ENCODE data around the gene FKBP4.

FKBP4 gene

DNA sequence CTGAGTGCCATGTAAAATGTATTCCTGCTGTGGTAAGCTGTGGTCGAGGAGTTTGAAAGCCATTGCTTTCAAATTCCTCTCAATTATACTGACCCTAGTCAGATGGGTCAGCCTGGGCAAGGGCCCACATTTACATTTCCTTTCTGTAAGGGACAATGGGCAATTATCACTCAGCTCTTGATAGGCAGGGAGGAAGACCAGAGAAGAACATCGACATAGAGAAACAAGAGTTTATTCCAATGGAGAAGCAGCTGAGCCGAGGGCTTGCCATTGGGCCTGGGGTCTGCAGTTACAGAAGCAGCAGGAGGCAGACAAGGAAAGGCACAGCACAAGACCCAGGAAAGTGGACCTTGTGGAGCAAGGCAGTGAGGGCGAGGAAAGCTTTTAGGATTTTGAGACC, 30.4 kb downstream of the FKBP4 start:
- no peak for DNase-seq
- 94% methylated on average over 3 of the region's 4 CpGs for WGBS (ENCODE audit: insufficient coverage)
- Histone ChIP-seq H3K36me3 (ENCODE audit: control insufficient read depth in 4 of 4, insufficient read depth in 4 of 4, low read length in 3 of 4) (peaks cover 11 to 93% (median 74%) of the 10 kb centered on the region in 4 experiments), H3K9me3 (ENCODE audit: control extremely low read depth in 1 of 5, control insufficient read depth in 4 of 5, insufficient read depth in 2 of 5, low read depth in 1 of 5, low read length in 4 of 5) (no peaks in the 10 kb centered on the region), H3K27me3 (replicated peaks in 2 of 5; ENCODE audit: control insufficient read depth in 4 of 5, insufficient read depth in 5 of 5, low read length in 4 of 5) (no peaks in the 10 kb centered on the region), H3K27ac (ENCODE audit: insufficient read depth in 1 of 2, low read depth in 1 of 2, low read length in 2 of 2, poor library complexity in 1 of 2, severe bottlenecking in 2 of 2) (no peak overlapping the region), H3K4me1 (ENCODE audit: control extremely low read depth in 1 of 4, control insufficient read depth in 4 of 4, insufficient read depth in 4 of 4, low read length in 3 of 4) (no peaks in the 10 kb centered on the region), H3K4me3 (ENCODE audit: control insufficient read depth in 1 of 7, extremely low read depth in 1 of 7, insufficient read depth in 4 of 7, low read depth in 2 of 7, low read length in 6 of 7) (no peak overlapping the region)
- ChIA-PET POLR2A (interaction anchor here (0.8 kb wide), 1 partner anchor 51 kb away, joined by 3 read pairs; no protein-coding TSS in a partner anchor), CTCF (interaction anchor here (1.0 to 2.7 kb wide), 2 partner anchors 9 to 13 kb away, joined by 3 to 14 read pairs; partner anchors contain the start of gene ITFG2)

DNA sequence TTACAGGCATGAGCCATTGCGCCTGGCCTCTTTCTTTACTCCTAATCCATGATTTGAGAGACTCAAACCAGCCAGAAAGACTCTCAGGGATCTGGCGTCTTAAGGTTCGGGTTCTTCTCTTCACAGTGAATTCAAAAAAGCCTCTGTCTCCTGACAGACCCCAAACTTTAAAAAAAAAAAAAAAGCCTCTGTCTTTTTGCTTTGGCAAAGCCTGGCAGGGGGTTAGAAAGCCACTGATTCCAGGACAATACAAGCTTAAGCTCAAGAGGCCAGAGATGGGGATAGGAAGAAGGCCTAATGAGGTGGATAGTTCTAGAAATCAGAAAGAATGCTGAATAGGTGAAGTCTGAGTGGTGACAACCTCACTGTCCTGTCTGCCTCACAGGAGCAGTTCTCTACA, 31.3 kb downstream of the FKBP4 start:
- Histone ChIP-seq H3K36me3 (ENCODE audit: control insufficient read depth in 4 of 4, insufficient read depth in 4 of 4, low read length in 3 of 4) (peaks cover 11 to 90% (median 70%) of the 10 kb centered on the region in 4 experiments), H3K4me1 (ENCODE audit: control extremely low read depth in 1 of 4, control insufficient read depth in 4 of 4, insufficient read depth in 4 of 4, low read length in 3 of 4) (no peaks in the 10 kb centered on the region), H3K27ac (ENCODE audit: insufficient read depth in 1 of 2, low read depth in 1 of 2, low read length in 2 of 2, poor library complexity in 1 of 2, severe bottlenecking in 2 of 2) (no peak overlapping the region), H3K4me3 (ENCODE audit: control insufficient read depth in 1 of 7, extremely low read depth in 1 of 7, insufficient read depth in 4 of 7, low read depth in 2 of 7, low read length in 6 of 7) (no peak overlapping the region), H3K27me3 (replicated peaks in 2 of 5; ENCODE audit: control insufficient read depth in 4 of 5, insufficient read depth in 5 of 5, low read length in 4 of 5) (no peaks in the 10 kb centered on the region), H3K9me3 (ENCODE audit: control extremely low read depth in 1 of 5, control insufficient read depth in 4 of 5, insufficient read depth in 2 of 5, low read depth in 1 of 5, low read length in 4 of 5) (no peaks in the 10 kb centered on the region)
- CTCF ChIA-PET, result interaction anchor here (2.7 kb wide), 1 partner anchor 10 kb away, joined by 14 read pairs; no protein-coding TSS in a partner anchor
- 100% methylated on average over 3 of the region's 3 CpGs for WGBS (ENCODE audit: insufficient coverage)
- DNase-seq, result no peak
- POLR2A ChIA-PET, result no interaction called here

DNA sequence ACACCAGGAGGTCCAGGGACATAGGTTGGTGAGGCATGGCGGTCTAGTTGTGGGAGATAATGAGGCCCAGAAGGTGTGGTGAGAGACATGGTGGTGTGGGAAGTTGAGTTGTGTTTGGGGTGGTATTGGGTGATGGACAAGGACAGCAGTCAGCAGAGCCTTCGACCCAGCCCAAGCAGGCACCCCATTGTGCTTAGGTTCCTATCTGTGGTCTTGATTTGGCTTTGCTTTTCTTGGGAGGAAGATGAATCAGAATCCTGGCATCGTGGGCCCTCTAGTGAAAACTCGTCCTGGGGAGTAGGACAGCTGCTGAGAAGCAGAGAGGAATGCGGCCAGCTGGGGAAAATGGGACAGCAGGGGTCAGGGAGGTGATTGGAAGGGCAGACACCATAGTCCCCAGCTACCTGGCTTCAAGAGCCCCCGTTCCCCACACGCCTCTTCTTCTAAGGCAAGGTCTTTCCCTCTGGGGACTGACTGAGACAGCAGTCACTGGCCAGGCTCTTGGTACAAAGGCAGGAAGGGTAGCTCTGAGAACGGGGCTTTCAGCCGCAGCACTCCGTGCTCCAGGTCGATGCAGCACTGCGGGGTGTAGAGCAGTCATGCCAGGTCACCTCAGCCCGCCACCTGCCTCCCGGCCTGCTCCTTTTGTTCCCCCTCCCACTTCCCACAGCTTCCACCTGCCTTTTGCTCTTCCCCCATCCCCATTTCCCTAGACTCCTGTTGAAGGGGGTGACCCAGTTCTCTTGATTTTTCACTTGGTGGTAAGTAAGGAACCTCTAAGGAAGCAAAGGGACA, 32.1 kb downstream of the FKBP4 start:
- Histone ChIP-seq H3K4me1 (ENCODE audit: control extremely low read depth in 1 of 4, control insufficient read depth in 4 of 4, insufficient read depth in 4 of 4, low read length in 3 of 4) (no peaks in the 10 kb centered on the region), H3K9me3 (ENCODE audit: control extremely low read depth in 1 of 5, control insufficient read depth in 4 of 5, insufficient read depth in 2 of 5, low read depth in 1 of 5, low read length in 4 of 5) (no peaks in the 10 kb centered on the region), H3K36me3 (ENCODE audit: control insufficient read depth in 4 of 4, insufficient read depth in 4 of 4, low read length in 3 of 4) (peaks cover 13 to 81% (median 61%) of the 10 kb centered on the region in 4 experiments), H3K4me3 (ENCODE audit: control insufficient read depth in 1 of 7, extremely low read depth in 1 of 7, insufficient read depth in 4 of 7, low read depth in 2 of 7, low read length in 6 of 7) (no peak overlapping the region), H3K27me3 (replicated peaks in 2 of 5; ENCODE audit: control insufficient read depth in 4 of 5, insufficient read depth in 5 of 5, low read length in 4 of 5) (no peaks in the 10 kb centered on the region), H3K27ac (ENCODE audit: insufficient read depth in 1 of 2, low read depth in 1 of 2, low read length in 2 of 2, poor library complexity in 1 of 2, severe bottlenecking in 2 of 2) (no peak overlapping the region)
- POLR2A ChIA-PET, result interaction anchor here (1.0 kb wide), 1 partner anchor 31 kb away, joined by 3 read pairs; no protein-coding TSS in a partner anchor
- CTCF ChIA-PET, result interaction anchor here (1.2 kb wide), 1 partner anchor 23 kb away, joined by 3 read pairs; no protein-coding TSS in a partner anchor
- 96% methylated on average over 11 of the region's 14 CpGs for WGBS (ENCODE audit: insufficient coverage)
- no peak for DNase-seq

DNA sequence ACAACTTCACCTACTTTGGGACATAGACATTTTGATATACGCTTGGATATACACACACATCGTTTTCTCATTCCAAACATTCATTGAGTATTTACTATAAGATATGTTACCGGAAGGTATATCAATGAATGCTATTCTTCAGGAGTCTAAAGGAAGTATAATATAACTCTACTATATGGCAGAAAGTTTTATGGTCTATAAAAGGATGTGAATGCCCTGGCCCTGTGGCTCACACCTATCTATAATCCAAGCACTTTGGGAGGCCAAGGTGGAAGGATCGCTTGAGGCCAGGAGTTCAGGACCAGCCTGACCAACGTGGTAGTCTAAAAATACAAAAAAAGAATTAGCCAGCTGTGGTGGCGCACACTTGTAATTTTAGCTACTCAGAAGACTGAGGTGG, 34.5 kb downstream of the FKBP4 start:
- no peak for DNase-seq
- Histone ChIP-seq H3K36me3 (ENCODE audit: control insufficient read depth in 4 of 4, insufficient read depth in 4 of 4, low read length in 3 of 4) (peaks cover 9 to 58% (median 43%) of the 10 kb centered on the region in 4 experiments), H3K4me3 (ENCODE audit: control insufficient read depth in 1 of 7, extremely low read depth in 1 of 7, insufficient read depth in 4 of 7, low read depth in 2 of 7, low read length in 6 of 7) (no peak overlapping the region), H3K9me3 (ENCODE audit: control extremely low read depth in 1 of 5, control insufficient read depth in 4 of 5, insufficient read depth in 2 of 5, low read depth in 1 of 5, low read length in 4 of 5) (no peaks in the 10 kb centered on the region), H3K27me3 (replicated peaks in 2 of 5; ENCODE audit: control insufficient read depth in 4 of 5, insufficient read depth in 5 of 5, low read length in 4 of 5) (peaks cover 0 to 2% (median 0%) of the 10 kb centered on the region in 5 experiments), H3K27ac (ENCODE audit: insufficient read depth in 1 of 2, low read depth in 1 of 2, low read length in 2 of 2, poor library complexity in 1 of 2, severe bottlenecking in 2 of 2) (no peak overlapping the region), H3K4me1 (ENCODE audit: control extremely low read depth in 1 of 4, control insufficient read depth in 4 of 4, insufficient read depth in 4 of 4, low read length in 3 of 4) (no peaks in the 10 kb centered on the region)
- ChIA-PET CTCF (no interaction called here), POLR2A (no interaction called here)
- WGBS (ENCODE audit: insufficient coverage), result 100% methylated on average over 1 of the region's 6 CpGs

DNA sequence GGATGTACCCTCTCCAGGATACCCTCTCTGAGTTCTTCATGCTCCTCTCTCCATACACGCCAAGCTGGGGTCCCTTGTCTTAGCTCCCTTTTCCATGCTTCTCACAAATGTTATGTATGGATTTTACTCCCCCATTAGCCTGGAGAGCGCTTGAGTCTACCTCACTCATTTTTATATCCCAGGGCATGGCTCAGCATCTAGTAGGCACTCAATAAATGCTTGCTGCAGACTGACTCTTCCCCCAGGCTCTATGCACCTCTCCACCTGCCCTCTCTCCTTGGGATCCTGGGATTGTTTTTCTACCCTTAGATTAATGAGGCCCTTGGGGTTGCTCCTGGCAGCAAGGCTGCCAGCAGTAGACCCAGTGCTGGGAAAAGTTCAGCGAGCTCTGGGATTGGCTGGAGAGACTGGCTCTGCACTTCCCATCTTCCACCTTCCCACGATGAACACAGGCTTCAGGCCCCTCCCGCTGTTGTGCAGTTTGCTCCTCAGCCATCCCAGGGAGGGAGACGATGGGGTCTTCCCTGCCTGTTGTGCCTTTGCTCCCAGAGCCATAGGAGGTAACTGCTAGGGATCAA, 37.9 kb downstream of the FKBP4 start:
- Histone ChIP-seq H3K4me1 (ENCODE audit: control extremely low read depth in 1 of 4, control insufficient read depth in 4 of 4, insufficient read depth in 4 of 4, low read length in 3 of 4) (peaks cover 0 to 2% (median 0%) of the 10 kb centered on the region in 4 experiments), H3K9me3 (ENCODE audit: control extremely low read depth in 1 of 5, control insufficient read depth in 4 of 5, insufficient read depth in 2 of 5, low read depth in 1 of 5, low read length in 4 of 5) (no peaks in the 10 kb centered on the region), H3K27me3 (replicated peaks in 2 of 5; ENCODE audit: control insufficient read depth in 4 of 5, insufficient read depth in 5 of 5, low read length in 4 of 5) (peaks cover 0 to 12% (median 0%) of the 10 kb centered on the region in 5 experiments), H3K4me3 (ENCODE audit: control insufficient read depth in 1 of 7, extremely low read depth in 1 of 7, insufficient read depth in 4 of 7, low read depth in 2 of 7, low read length in 6 of 7) (no peak overlapping the region), H3K36me3 (ENCODE audit: control insufficient read depth in 4 of 4, insufficient read depth in 4 of 4, low read length in 3 of 4) (peaks cover 5 to 24% (median 16%) of the 10 kb centered on the region in 4 experiments), H3K27ac (ENCODE audit: insufficient read depth in 1 of 2, low read depth in 1 of 2, low read length in 2 of 2, poor library complexity in 1 of 2, severe bottlenecking in 2 of 2) (no peak overlapping the region)
- ChIA-PET CTCF (interaction anchor here (1.3 kb wide), 1 partner anchor 20 kb away, joined by 3 read pairs; the partner anchor contains the start of gene ITFG2), POLR2A (no interaction called here)
- DNase-seq, result no peak
- WGBS (ENCODE audit: insufficient coverage), result 92% methylated on average over 6 of the region's 6 CpGs

DNA sequence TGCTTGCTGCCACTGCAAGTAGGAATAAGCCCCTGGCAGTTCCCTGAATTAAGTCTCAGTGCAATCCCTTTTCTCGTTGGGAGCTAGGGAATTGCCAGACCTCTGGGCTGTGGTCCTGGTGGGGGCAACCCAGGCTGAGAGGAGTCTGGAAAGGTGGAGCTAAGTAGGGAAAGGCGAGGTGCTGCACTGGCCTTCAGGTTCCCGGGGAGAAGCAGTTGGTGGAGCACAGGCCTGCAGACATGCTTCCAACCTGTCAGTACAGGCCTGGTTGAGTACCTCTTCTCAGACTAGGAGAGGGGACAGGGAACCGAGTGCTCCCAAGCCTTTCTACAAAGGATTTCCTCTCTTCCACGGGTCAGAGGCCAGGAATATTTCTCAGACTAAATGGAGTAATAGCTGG, 38.6 kb downstream of the FKBP4 start:
- Histone ChIP-seq H3K9me3 (ENCODE audit: control extremely low read depth in 1 of 5, control insufficient read depth in 4 of 5, insufficient read depth in 2 of 5, low read depth in 1 of 5, low read length in 4 of 5) (no peaks in the 10 kb centered on the region), H3K4me3 (ENCODE audit: control insufficient read depth in 1 of 7, extremely low read depth in 1 of 7, insufficient read depth in 4 of 7, low read depth in 2 of 7, low read length in 6 of 7) (no peak overlapping the region), H3K27me3 (replicated peaks in 2 of 5; ENCODE audit: control insufficient read depth in 4 of 5, insufficient read depth in 5 of 5, low read length in 4 of 5) (peaks cover 0 to 12% (median 0%) of the 10 kb centered on the region in 5 experiments), H3K36me3 (ENCODE audit: control insufficient read depth in 4 of 4, insufficient read depth in 4 of 4, low read length in 3 of 4) (peaks cover 3 to 17% (median 10%) of the 10 kb centered on the region in 4 experiments), H3K4me1 (ENCODE audit: control extremely low read depth in 1 of 4, control insufficient read depth in 4 of 4, insufficient read depth in 4 of 4, low read length in 3 of 4) (peaks cover 0 to 2% (median 0%) of the 10 kb centered on the region in 4 experiments), H3K27ac (ENCODE audit: insufficient read depth in 1 of 2, low read depth in 1 of 2, low read length in 2 of 2, poor library complexity in 1 of 2, severe bottlenecking in 2 of 2) (no peak overlapping the region)
- ChIA-PET CTCF (interaction anchor here (1.3 kb wide), 1 partner anchor 20 kb away, joined by 3 read pairs; the partner anchor contains the start of gene ITFG2), POLR2A (no interaction called here)
- no peak for DNase-seq
- 86% methylated on average over 2 of the region's 5 CpGs for WGBS (ENCODE audit: insufficient coverage)

DNA sequence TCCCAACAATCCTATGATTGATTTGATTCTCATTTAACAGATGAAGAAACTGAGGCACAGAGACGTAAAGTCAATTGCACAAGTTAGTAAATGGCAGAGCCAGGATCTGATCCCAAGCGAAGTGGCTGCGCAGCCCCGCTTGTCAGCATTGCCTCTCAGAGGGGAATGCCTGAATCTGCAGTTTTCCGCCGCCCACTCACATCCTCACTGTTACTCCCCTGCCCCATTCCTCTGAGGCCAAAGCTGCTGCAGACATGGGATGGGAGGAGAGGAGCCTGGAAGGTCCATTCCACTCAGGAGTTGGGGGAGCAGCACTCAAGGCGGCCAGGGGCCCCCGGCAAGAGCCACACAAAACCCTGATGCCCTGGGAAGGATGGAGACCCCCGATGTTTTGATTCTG, 39.0 kb downstream of the FKBP4 start:
- POLR2A ChIA-PET, result no interaction called here
- no peaks in the 10 kb centered on the region for H3K9me3 ChIP-seq (ENCODE audit: control extremely low read depth in 1 of 5, control insufficient read depth in 4 of 5, insufficient read depth in 2 of 5, low read depth in 1 of 5, low read length in 4 of 5)
- H3K27ac ChIP-seq (ENCODE audit: insufficient read depth in 1 of 2, low read depth in 1 of 2, low read length in 2 of 2, poor library complexity in 1 of 2, severe bottlenecking in 2 of 2), result no peak overlapping the region
- DNase-seq, result no peak
- H3K4me1 ChIP-seq (ENCODE audit: control extremely low read depth in 1 of 4, control insufficient read depth in 4 of 4, insufficient read depth in 4 of 4, low read length in 3 of 4), result peaks cover 0 to 2% (median 0%) of the 10 kb centered on the region in 4 experiments
- WGBS (ENCODE audit: insufficient coverage), result 100% methylated on average over 5 of the region's 9 CpGs
- no peak overlapping the region for H3K4me3 ChIP-seq (ENCODE audit: control insufficient read depth in 1 of 7, extremely low read depth in 1 of 7, insufficient read depth in 4 of 7, low read depth in 2 of 7, low read length in 6 of 7)
- peaks cover 0 to 12% (median 0%) of the 10 kb centered on the region in 5 experiments for H3K27me3 ChIP-seq (replicated peaks in 2 of 5; ENCODE audit: control insufficient read depth in 4 of 5, insufficient read depth in 5 of 5, low read length in 4 of 5)
- CTCF ChIA-PET, result interaction anchor here (1.3 kb wide), 1 partner anchor 21 kb away, joined by 3 read pairs; the partner anchor contains the start of gene ITFG2
- peaks cover 2 to 18% (median 10%) of the 10 kb centered on the region in 4 experiments for H3K36me3 ChIP-seq (ENCODE audit: control insufficient read depth in 4 of 4, insufficient read depth in 4 of 4, low read length in 3 of 4)
